Activated CD8-positive, alpha-beta memory T cell treated with anti-CD3 and anti-CD28 coated beads, Interleukin-2, amount 50 U/mL, for 48 hours (primary cell): ENCODE results near the gene KMT5C.

Experiments used
- DNase-seq: peaks from one replicate; pipeline ENCODE4 v3.0.0-alpha.2; 2020

The KMT5C gene

GRCh38 chr19:55348317-55349034, 8.8 kb downstream of the KMT5C start:
- no peak for DNase-seq

GRCh38 chr19:55350620-55351315, 11.1 kb downstream of the KMT5C start:
- DNase-seq: no peak

- no peak for DNase-seq
Observed at GRCh38 chr19:55352040-55352439, 12.4 kb downstream of the KMT5C start.

- no peak for DNase-seq
Observed at GRCh38 chr19:55352549-55353145, 13.0 kb downstream of the KMT5C start.

GRCh38 chr19:55353356-55353802, 13.7 kb downstream of the KMT5C start:
- DNase-seq: no peak

GRCh38 chr19:55353803-55354697, 14.4 kb downstream of the KMT5C start:
- peak; percentile 83 for DNase-seq

GRCh38 chr19:55354698-55355212, 15.1 kb downstream of the KMT5C start, which contains the start of gene COX6B2:
TSS of gene COX6B2 (minus strand) at chr19:55354719. CDS start at chr19:55354521, 198 bp downstream.
- DNase-seq: no peak

GRCh38 chr19:55355213-55355821, 15.6 kb downstream of the KMT5C start:
- DNase-seq: no peak

GRCh38 chr19:55358493-55358892, 18.8 kb downstream of the KMT5C start:
- DNase-seq: no peak

GRCh38 chr19:55358943-55359908, 19.6 kb downstream of the KMT5C start:
- no peak for DNase-seq

GRCh38 chr19:55360902-55361301, 21.2 kb downstream of the KMT5C start:
- DNase-seq: no peak

GRCh38 chr19:55362174-55362989, 22.7 kb downstream of the KMT5C start:
- no peak for DNase-seq

- no peak for DNase-seq
Observed at GRCh38 chr19:55362990-55363716, 23.5 kb downstream of the KMT5C start, which contains the start of gene GARIN5B. TSS of gene GARIN5B (minus strand) at chr19:55363260. CDS start at chr19:55363066, 194 bp downstream.

GRCh38 chr19:55365245-55365644, 25.6 kb downstream of the KMT5C start:
- DNase-seq: no peak

GRCh38 chr19:55365964-55366363, 26.3 kb downstream of the KMT5C start:
- DNase-seq: no peak

- DNase-seq: no peak
Observed at GRCh38 chr19:55366790-55367189, 27.1 kb downstream of the KMT5C start.

GRCh38 chr19:55368106-55368505, 28.4 kb downstream of the KMT5C start:
- peak; percentile 52 for DNase-seq

GRCh38 chr19:55368701-55369563, 29.3 kb downstream of the KMT5C start:
- no peak for DNase-seq
